ENCODE results near the gene CCSER1.

DNA sequence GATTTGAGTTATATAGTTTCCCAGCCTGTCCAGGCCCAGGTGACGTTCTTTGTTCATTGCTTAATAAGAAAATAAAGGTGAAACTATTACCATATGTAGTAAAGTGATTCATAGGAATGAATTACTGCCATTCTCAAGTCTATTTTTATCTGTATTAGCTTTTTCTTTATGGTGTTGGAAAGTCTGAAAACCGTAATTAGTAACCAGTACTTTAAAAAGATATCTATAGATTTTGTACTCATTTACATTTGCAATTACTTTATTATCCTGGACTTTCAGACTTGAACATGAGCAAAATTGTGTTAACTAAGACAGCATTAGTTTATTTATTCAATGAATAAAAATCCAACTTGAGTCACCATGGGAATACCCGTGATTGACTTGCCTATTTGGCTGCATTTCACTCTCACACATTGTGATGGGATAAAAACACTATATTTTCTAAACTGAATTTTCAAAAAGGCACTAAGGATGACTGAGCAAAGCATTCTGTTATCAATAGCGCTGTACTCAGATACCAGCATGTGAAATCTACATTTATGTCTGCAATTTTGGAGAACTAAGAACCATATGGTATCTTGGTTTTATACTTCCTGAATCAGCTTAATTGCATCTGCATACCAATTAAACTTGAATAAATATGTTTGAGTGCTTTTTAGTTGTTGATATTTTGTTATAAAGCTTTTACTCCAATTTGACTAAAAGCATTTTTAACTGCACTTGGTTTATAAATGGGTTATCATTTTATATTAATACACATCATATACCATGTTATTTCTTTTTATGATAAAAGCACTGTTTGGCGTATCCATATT lies 154.6 kb downstream of the CCSER1 start:
- TF ChIP-seq, protein P1, sequence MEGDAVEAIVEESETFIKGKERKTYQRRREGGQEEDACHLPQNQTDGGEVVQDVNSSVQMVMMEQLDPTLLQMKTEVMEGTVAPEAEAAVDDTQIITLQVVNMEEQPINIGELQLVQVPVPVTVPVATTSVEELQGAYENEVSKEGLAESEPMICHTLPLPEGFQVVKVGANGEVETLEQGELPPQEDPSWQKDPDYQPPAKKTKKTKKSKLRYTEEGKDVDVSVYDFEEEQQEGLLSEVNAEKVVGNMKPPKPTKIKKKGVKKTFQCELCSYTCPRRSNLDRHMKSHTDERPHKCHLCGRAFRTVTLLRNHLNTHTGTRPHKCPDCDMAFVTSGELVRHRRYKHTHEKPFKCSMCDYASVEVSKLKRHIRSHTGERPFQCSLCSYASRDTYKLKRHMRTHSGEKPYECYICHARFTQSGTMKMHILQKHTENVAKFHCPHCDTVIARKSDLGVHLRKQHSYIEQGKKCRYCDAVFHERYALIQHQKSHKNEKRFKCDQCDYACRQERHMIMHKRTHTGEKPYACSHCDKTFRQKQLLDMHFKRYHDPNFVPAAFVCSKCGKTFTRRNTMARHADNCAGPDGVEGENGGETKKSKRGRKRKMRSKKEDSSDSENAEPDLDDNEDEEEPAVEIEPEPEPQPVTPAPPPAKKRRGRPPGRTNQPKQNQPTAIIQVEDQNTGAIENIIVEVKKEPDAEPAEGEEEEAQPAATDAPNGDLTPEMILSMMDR (IDR thresholded peaks at IDR 0.05): no peak
- TF ChIP-seq SIN3A (IDR thresholded peaks at IDR 0.05; ENCODE audit: borderline replicate concordance, insufficient read depth, low read depth, low read length): no peak
- TF ChIP-seq, protein P2, sequence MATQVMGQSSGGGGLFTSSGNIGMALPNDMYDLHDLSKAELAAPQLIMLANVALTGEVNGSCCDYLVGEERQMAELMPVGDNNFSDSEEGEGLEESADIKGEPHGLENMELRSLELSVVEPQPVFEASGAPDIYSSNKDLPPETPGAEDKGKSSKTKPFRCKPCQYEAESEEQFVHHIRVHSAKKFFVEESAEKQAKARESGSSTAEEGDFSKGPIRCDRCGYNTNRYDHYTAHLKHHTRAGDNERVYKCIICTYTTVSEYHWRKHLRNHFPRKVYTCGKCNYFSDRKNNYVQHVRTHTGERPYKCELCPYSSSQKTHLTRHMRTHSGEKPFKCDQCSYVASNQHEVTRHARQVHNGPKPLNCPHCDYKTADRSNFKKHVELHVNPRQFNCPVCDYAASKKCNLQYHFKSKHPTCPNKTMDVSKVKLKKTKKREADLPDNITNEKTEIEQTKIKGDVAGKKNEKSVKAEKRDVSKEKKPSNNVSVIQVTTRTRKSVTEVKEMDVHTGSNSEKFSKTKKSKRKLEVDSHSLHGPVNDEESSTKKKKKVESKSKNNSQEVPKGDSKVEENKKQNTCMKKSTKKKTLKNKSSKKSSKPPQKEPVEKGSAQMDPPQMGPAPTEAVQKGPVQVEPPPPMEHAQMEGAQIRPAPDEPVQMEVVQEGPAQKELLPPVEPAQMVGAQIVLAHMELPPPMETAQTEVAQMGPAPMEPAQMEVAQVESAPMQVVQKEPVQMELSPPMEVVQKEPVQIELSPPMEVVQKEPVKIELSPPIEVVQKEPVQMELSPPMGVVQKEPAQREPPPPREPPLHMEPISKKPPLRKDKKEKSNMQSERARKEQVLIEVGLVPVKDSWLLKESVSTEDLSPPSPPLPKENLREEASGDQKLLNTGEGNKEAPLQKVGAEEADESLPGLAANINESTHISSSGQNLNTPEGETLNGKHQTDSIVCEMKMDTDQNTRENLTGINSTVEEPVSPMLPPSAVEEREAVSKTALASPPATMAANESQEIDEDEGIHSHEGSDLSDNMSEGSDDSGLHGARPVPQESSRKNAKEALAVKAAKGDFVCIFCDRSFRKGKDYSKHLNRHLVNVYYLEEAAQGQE (IDR thresholded peaks at IDR 0.05; ENCODE audit: insufficient read depth in 1 of 2, low read depth in 2 of 2, low read length in 1 of 2): no peak
